K562 (cell line): Measurements from ENCODE around the gene CHI3L1. TPM values are rescaled to one million over a fixed set of nuclear protein-coding genes. Genes with fewer than 3 reads are reported as not detected.

ENCODE experiments used
- ATAC-seq: fragments of 200-7000 bp; cut with Tn5 transposase; 3 replicates; pipeline ENCODE4 v1.9.1; 2020; ENCODE audit warnings: moderate library complexity
- BruUV-seq: library from RNA; stranded (reverse); fragments of 400-500 nt; replicated peaks from 2 replicates; lab custom pipeline; 2021; lab: Mats Ljungman, UMichigan
- CTCF ChIA-PET: fragments of 300-600 bp; formaldehyde crosslinking; extraction: SDS; loops from one replicate; lab custom pipeline; 2021; ENCODE audit warnings: low intra/inter-chr PET ratio; lab: Yijun Ruan, JAX
- POLR2A ChIA-PET: fragments of 300-600, 350-650 bp; sonication (Branson Sonifier 250); formaldehyde crosslinking; extraction: SDS; loops from one replicate; lab custom pipeline; 2021; ENCODE audit warnings: antibody characterized with exemption, inconsistent platforms; lab: Yijun Ruan, JAX
- DNase-seq, 4 experiments: peaks; one replicate each; pipeline versions ENCODE4 v3.0.0 to v3.0.0-alpha.2; 2011 to 2018; ENCODE audit warnings: low spot score in 3 of 4, mixed read lengths in 3 of 4; ENCODE audit errors: extremely low read depth in 1 of 4
- FAIRE-seq: peaks from 2 replicates; lab custom pipeline; 2011; peaks lifted over from hg19 to GRCh38; lab: Jason Lieb, UNC
- H2AFZ ChIP-seq: 2 replicates; pipeline ENCODE4 v1.6.0; 2011; ENCODE audit warnings: low read depth, low read length, control low read depth, inconsistent platforms
- H3K27ac ChIP-seq: fragments of 200-600 bp; 3 replicates; pipeline ENCODE4 v1.8.0; 2011; ENCODE audit warnings: low read depth, mild to moderate bottlenecking, control low read depth, inconsistent platforms, low read length, moderate library complexity, mixed read lengths; ENCODE audit errors: extremely low read depth
- H3K27me3 ChIP-seq, 2 experiments: fragments of 300-600 bp in 1 of 2; 2 replicates in 1 of 2; 3 replicates in 1 of 2; pipeline versions ENCODE4 v1.6.0 to v1.8.0; 2011; ENCODE audit warnings: inconsistent platforms in 2 of 2, low read length in 2 of 2, mild to moderate bottlenecking in 1 of 2, mixed read lengths in 1 of 2, moderate library complexity in 1 of 2; ENCODE audit not compliant: control insufficient read depth in 2 of 2, insufficient read depth in 2 of 2
- H3K36me3 ChIP-seq: fragments of 300-600 bp; 3 replicates; pipeline ENCODE4 v1.8.0; 2011; ENCODE audit warnings: mild to moderate bottlenecking, low read length, inconsistent platforms; ENCODE audit not compliant: control insufficient read depth, insufficient read depth
- H3K4me1 ChIP-seq, 2 experiments: fragments of 200-600 bp in 1 of 2; replicated peaks in 1 of 2; 2 replicates in 1 of 2; 3 replicates in 1 of 2; pipeline versions ENCODE4 v1.5.1 to v1.8.0; 2011; ENCODE audit warnings: inconsistent platforms in 2 of 2, low read length in 2 of 2, mild to moderate bottlenecking in 1 of 2, mixed read lengths in 1 of 2, moderate library complexity in 1 of 2; ENCODE audit not compliant: control insufficient read depth in 2 of 2, insufficient read depth in 2 of 2
- H3K4me2 ChIP-seq: 2 replicates; pipeline ENCODE4 v1.6.1; 2011; ENCODE audit warnings: low read length, control low read depth, inconsistent platforms, mixed read lengths; ENCODE audit not compliant: insufficient read depth
- H3K4me3 ChIP-seq: fragments of 200-600 bp; sonication (generic), shearing (Covaris generic); 2 replicates; pipeline ENCODE4 v1.5.1; 2016; ENCODE audit warnings: control low read depth, inconsistent platforms
- H3K79me2 ChIP-seq: fragments of 200-600 bp; 3 replicates; pipeline ENCODE4 v1.8.0; 2011; ENCODE audit warnings: low read length, inconsistent platforms; ENCODE audit not compliant: control insufficient read depth, insufficient read depth
- H3K9ac ChIP-seq, 2 experiments: 2 replicates each; pipeline versions ENCODE4 v1.6.0 to v1.6.1; 2011; ENCODE audit warnings: low read depth in 2 of 2, low read length in 2 of 2, control low read depth in 1 of 2, inconsistent platforms in 1 of 2, mild to moderate bottlenecking in 1 of 2, mixed read lengths in 1 of 2; ENCODE audit not compliant: insufficient read depth in 1 of 2
- H3K9me1 ChIP-seq: one replicate; pipeline ENCODE4 v1.6.0; 2011; ENCODE audit warnings: inconsistent platforms, mild to moderate bottlenecking, low read length, moderate library complexity; ENCODE audit not compliant: control insufficient read depth, insufficient read depth
- H3K9me3 ChIP-seq: replicated peaks from 2 replicates; pipeline ENCODE4 v1.5.1; 2011; ENCODE audit warnings: low read depth, low read length, inconsistent platforms; ENCODE audit not compliant: control insufficient read depth, insufficient read depth
- H4K20me1 ChIP-seq: replicated peaks from 2 replicates; pipeline ENCODE4 v1.6.1; 2011; ENCODE audit warnings: low read length, inconsistent platforms, mixed read lengths; ENCODE audit not compliant: control insufficient read depth, insufficient read depth
- FOXA3 ChIP-seq, 2 experiments: fragments of 450-650 bp in 1 of 2; sonication (generic) in 1 of 2; formaldehyde crosslinking; IDR thresholded peaks in 1 of 2; conservative IDR thresholded peaks in 1 of 2; 2 replicates each; pipeline versions ENCODE4 v1.4.0 to v1.8.0; 2020 to 2022; ENCODE audit warnings: mild to moderate bottlenecking in 2 of 2, missing genetic modification reagents in 1 of 2
- HOXB6 ChIP-seq: fragments of 250-450 bp; sonication (Bioruptor Pico); IDR thresholded peaks from 2 replicates; pipeline ENCODE4 v1.5.1; 2022; ENCODE audit warnings: mild to moderate bottlenecking, borderline replicate concordance
- KLF10 ChIP-seq: fragments of 250-450 bp; sonication (Bioruptor Pico); IDR thresholded peaks from 2 replicates; pipeline ENCODE4 v1.6.1; 2021; ENCODE audit warnings: matching md5 sums
- MXD1 ChIP-seq: fragments of 250-450 bp; sonication (Bioruptor Pico); IDR thresholded peaks from 2 replicates; pipeline ENCODE4 v1.8.0; 2021; ENCODE audit warnings: borderline replicate concordance, mild to moderate bottlenecking, moderate library complexity; ENCODE audit not compliant: poor library complexity, severe bottlenecking
- SMAD3 ChIP-seq: fragments of 450-650 bp; formaldehyde crosslinking; conservative IDR thresholded peaks from 2 replicates; pipeline ENCODE4 v1.4.0; 2020; ENCODE audit warnings: mild to moderate bottlenecking
- SRSF1 ChIP-seq: fragments of 200-400 bp; formaldehyde crosslinking; IDR thresholded peaks from 2 replicates; pipeline ENCODE4 v1.6.1; 2017; ENCODE audit warnings: mild to moderate bottlenecking, low read depth, low read length, moderate library complexity
- ZBTB12 ChIP-seq: fragments of 250-450 bp; sonication (Bioruptor Pico); IDR thresholded peaks from 2 replicates; pipeline ENCODE4 v1.4.0; 2020
- ZNF12 ChIP-seq: sonication (generic); formaldehyde crosslinking; IDR thresholded peaks from 2 replicates; pipeline ENCODE4 v1.4.0; 2020; ENCODE audit warnings: mild to moderate bottlenecking, missing genetic modification reagents
- ZNF699 ChIP-seq: fragments of 250-450 bp; sonication (Bioruptor Pico); IDR thresholded peaks from 2 replicates; pipeline ENCODE4 v1.8.0; 2021; ENCODE audit warnings: mild to moderate bottlenecking, moderate library complexity; ENCODE audit not compliant: insufficient replicate concordance
- whole genome bisulfite sequencing: fragments of 100-300 bp; shearing (Covaris generic); methylation state at CpG from one replicate; pipeline ENCODE4 v1.1.6; 2016; ENCODE audit warnings: low coverage, mixed read lengths; ENCODE audit not compliant: insufficient coverage; ENCODE audit errors: missing lambda C conversion rate; 5-methylcytosine and 5-hydroxymethylcytosine counted together
- in situ Hi-C: fragments of 300-500 bp; cut with MboI; formaldehyde crosslinking; loops from 4 replicates; pipeline ENCODE4 v1.15.0; 2018; ENCODE audit warnings: inconsistent platforms, mixed read lengths
- intact Hi-C: fragments of 100-400 bp; cut with micrococcal nuclease; formaldehyde crosslinking; loops from 2 replicates; pipeline ENCODE4 v1.14.2; 2022
- polyA plus RNA-seq, 8 experiments: library from polyadenylated mRNA; depleted of rRNA in 4 of 8; stranded (reverse) in 5 of 8; unstranded in 3 of 8; fragments of >200 nt; fragmentation: Nextera tagmentation in 2 of 8; fragmentation: Illumina TruSeq in 1 of 8; extraction: Ambion mirVana in 2 of 8; extraction: Trizol in 1 of 8; gene quantifications; 2 replicates each; pipeline versions ENCODE4 v1.2.1 to v1.2.3, GENCODE V29; 2011 to 2014; ENCODE audit warnings: inconsistent platforms in 1 of 8, missing spikeins in 1 of 8
- total RNA-seq, 7 experiments: library from RNA; depleted of rRNA in 6 of 7; stranded (reverse); fragments of >200 nt in 6 of 7; fragmentation: Illumina TruSeq in 2 of 7; extraction: Trizol in 2 of 7; gene quantifications; 2 replicates each; pipeline versions ENCODE4 v1.2.1 to v1.2.3, GENCODE V29; 2011 to 2021; ENCODE audit warnings: low replicate concordance in 1 of 7

CHI3L1 gene
- total and polyA plus RNA-seq, 9 of the 15 experiments (the other 6 are each of a cell fraction or from before 2014, with no cell fraction given): not detected

- no peak overlapping the region for H3K27ac ChIP-seq
- POLR2A ChIA-PET: no interaction called here
- peaks cover 33 to 82% of the 10 kb centered on the region in 2 experiments for H3K27me3 ChIP-seq
- H3K9ac ChIP-seq: no peak overlapping the region
- no peak overlapping the region for H2AFZ ChIP-seq
- CTCF ChIA-PET: no interaction called here
- in situ Hi-C loops (no loop called here), intact Hi-C loops (no loop called here)
- no peak for TF ChIP-seq ZNF12 (CRISPR knock-in tag)
- no peak overlapping the region for H3K4me2 ChIP-seq
- DNase-seq (no peak), ATAC-seq (no peak), FAIRE-seq (no peak)
- H4K20me1 ChIP-seq: peaks cover 11% of the 10 kb centered on the region
- no peaks in the 10 kb centered on the region for H3K36me3 ChIP-seq
- WGBS: 0% methylated on average over 13 of the region's 13 CpGs
- H3K9me3 ChIP-seq: no peaks in the 10 kb centered on the region
- no peaks in the 10 kb centered on the region for H3K4me1 ChIP-seq
- H3K9me1 ChIP-seq: no peaks in the 10 kb centered on the region
- H3K4me3 ChIP-seq: no peak overlapping the region
- H3K79me2 ChIP-seq: no peaks in the 10 kb centered on the region
- BruUV-seq: no TSS peak
Observed at GRCh38 chr1:203145321-203146041, 41.0 kb downstream of the CHI3L1 start.

DNA sequence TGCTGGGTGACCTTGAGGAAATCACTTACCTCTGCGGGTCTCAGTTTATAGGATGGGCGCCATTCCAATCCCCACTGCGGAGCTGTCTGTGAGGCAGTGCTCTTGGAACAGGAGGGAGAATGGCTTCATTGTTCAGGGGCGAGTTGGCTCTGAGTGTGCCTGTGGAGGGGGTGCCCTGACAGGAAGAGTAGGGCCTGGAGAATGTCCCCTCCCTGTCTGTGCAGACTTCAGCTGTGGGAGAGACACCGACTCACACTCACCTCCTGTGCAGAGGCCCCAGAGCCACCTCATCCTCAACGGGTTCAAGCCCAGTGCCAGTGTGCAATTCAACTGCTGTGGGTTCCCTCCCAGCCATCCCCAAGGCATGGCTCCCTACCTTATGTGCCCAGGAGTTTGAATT, 41.8 kb downstream of the CHI3L1 start:
- ChIA-PET POLR2A (no interaction called here), CTCF (no interaction called here)
- H3K4me3 ChIP-seq: no peak overlapping the region
- no TSS peak for BruUV-seq
- peaks cover 11% of the 10 kb centered on the region for H4K20me1 ChIP-seq
- no peak for TF ChIP-seq SRSF1
- TF ChIP-seq ZNF12 (CRISPR knock-in tag): no peak
- TF ChIP-seq KLF10 (CRISPR knock-in tag): no peak
- no peak for TF ChIP-seq MXD1 (CRISPR knock-in tag)
- no peak for TF ChIP-seq FOXA3 (CRISPR knock-in tag; conservative IDR thresholded peaks at IDR 0.05 in 1 of 2, IDR thresholded peaks at IDR 0.05 in 1 of 2)
- no peak for TF ChIP-seq SMAD3 (CRISPR knock-in tag)
- TF ChIP-seq ZNF699 (CRISPR knock-in tag): no peak
- no peak for TF ChIP-seq HOXB6
- TF ChIP-seq ZBTB12 (CRISPR knock-in tag): no peak
- FAIRE-seq: no peak
- no peaks in the 10 kb centered on the region for H3K79me2 ChIP-seq
- no peak overlapping the region for H3K9ac ChIP-seq
- intact Hi-C loops (no loop called here), in situ Hi-C loops (no loop called here)
- no peak for ATAC-seq
- no peak overlapping the region for H2AFZ ChIP-seq
- H3K9me1 ChIP-seq: no peaks in the 10 kb centered on the region
- H3K4me2 ChIP-seq: no peak overlapping the region
- WGBS: under 1% methylated on average over 6 of the region's 6 CpGs
- peaks cover 37 to 83% of the 10 kb centered on the region in 2 experiments for H3K27me3 ChIP-seq
- no peaks in the 10 kb centered on the region for H3K9me3 ChIP-seq
- no peaks in the 10 kb centered on the region for H3K36me3 ChIP-seq
- no peaks in the 10 kb centered on the region for H3K4me1 ChIP-seq
- no peak overlapping the region for H3K27ac ChIP-seq
- no peak for DNase-seq
